SJSA1 (cell line): ENCODE data around the gene SH3RF3. TPM values are rescaled to one million over a fixed set of nuclear protein-coding genes. Genes with fewer than 3 reads are reported as not detected.

ENCODE experiments used
- DNase-seq, 2 experiments: peaks; one replicate each; pipeline ENCODE4 v3.0.0-alpha.2; 2015 to 2020; ENCODE audit warnings: low spot score in 2 of 2, low read depth in 1 of 2
- H3K27ac ChIP-seq: fragments of 250-450 bp; sonication (Bioruptor Pico); 2 replicates; pipeline ENCODE4 v1.5.1; 2020; ENCODE audit warnings: mild to moderate bottlenecking, moderate library complexity
- H3K27me3 ChIP-seq: fragments of 250-450 bp; sonication (Bioruptor Pico); replicated peaks from 2 replicates; pipeline ENCODE4 v1.5.1; 2020; ENCODE audit warnings: mild to moderate bottlenecking, moderate library complexity
- H3K36me3 ChIP-seq: fragments of 250-450 bp; sonication (Bioruptor Pico); 2 replicates; pipeline ENCODE4 v1.5.1; 2020; ENCODE audit warnings: mild to moderate bottlenecking
- H3K4me1 ChIP-seq: fragments of 250-450 bp; sonication (Bioruptor Pico); replicated peaks from 2 replicates; pipeline ENCODE4 v1.6.1; 2021; ENCODE audit warnings: mild to moderate bottlenecking
- H3K4me3 ChIP-seq: fragments of 250-450 bp; sonication (Bioruptor Pico); 2 replicates; pipeline ENCODE4 v1.5.1; 2020; ENCODE audit warnings: mild to moderate bottlenecking
- H3K9me3 ChIP-seq: fragments of 250-450 bp; sonication (Bioruptor Pico); replicated peaks from 2 replicates; pipeline ENCODE4 v1.5.1; 2020; ENCODE audit warnings: mild to moderate bottlenecking
- total RNA-seq: library from RNA; depleted of rRNA; stranded (reverse); fragments of >200 nt; shearing (Covaris generic); gene quantifications from 2 replicates; pipeline ENCODE4 v1.2.3, GENCODE V29; 2014

Gene SH3RF3
- total RNA-seq, 1 experiment from 2014 or later = 6.1 TPM

DNA sequence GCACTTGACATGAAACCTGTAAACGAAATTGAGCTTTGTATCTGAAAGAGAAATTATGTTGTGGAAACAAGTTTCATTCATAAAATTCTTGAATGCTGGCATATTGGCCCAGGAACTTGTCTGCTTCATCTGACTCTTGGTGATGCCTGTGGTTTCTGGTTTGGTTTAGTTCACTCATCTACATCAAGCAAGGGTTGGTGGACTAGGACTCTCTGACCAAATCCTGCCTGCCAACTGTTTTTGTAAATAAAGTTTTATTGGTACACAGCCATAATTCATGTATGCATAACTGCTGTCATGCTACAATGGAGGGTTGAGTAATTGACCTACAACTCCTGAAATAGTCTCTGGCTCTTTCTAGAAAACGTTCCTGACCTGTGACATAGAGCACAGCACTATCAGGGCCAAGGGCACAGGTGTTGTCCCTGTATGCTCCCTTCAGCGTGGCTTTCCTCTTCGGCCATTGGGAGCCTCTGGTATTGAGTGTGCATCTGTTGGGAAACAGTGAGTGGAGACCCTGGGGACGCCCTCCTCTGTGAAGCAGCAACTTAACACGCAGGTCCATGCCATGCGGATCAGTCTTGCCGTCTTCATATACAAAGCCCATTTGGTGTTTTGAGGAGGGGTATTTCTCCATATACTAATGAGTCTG is 226.3 kb downstream of the SH3RF3 start:
- Histone ChIP-seq H3K4me3 (no peak overlapping the region), H3K27me3 (no peaks in the 10 kb centered on the region), H3K36me3 (no peaks in the 10 kb centered on the region), H3K27ac (no peak overlapping the region), H3K9me3 (no peaks in the 10 kb centered on the region; the same call in 1 of the 2 replicates), H3K4me1 (peaks cover 20% of the 10 kb centered on the region)
- peak in 1 of 2 experiments; percentile 22 for DNase-seq

DNA sequence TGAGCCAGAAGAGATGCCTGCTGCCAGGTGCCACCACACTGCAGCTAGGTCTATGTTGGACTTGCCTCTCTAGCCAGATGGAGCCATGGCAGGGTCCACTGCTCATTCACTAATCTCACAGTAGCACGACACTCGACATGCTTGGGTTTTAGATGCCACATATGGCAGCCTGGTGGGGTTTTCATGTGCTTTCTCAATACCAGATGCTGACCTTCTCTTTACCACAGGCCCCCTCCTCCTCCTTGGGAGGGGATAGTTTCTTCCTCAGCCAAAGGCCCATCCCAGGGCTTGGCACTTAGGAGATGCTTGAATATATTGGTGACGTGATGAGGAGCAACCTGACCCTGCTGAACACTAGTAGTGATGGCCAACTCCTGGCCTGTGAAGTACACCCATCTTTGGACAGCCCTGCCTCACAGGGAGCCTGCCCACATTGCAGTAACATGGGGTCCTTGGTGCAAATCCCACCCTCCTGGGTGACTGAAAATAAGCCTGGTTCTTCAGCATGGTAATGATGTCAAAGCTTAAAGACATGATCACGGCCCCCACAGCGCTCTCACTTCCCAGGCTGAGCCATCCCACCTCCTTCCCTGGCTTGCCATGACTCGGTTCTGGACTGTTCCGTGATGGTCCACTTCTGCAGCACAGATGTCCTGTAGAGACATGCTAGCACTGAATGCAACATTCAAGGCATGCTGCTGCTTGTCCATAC is 227.5 kb downstream of the SH3RF3 start:
- H3K27me3 ChIP-seq = no peaks in the 10 kb centered on the region
- DNase-seq = peak in 1 of 2 experiments; percentile 30
- H3K4me3 ChIP-seq = no peak overlapping the region
- peaks cover 8% of the 10 kb centered on the region for H3K4me1 ChIP-seq
- no peak overlapping the region for H3K27ac ChIP-seq
- no peaks in the 10 kb centered on the region; the same call in 1 of the 2 replicates for H3K9me3 ChIP-seq
- no peaks in the 10 kb centered on the region for H3K36me3 ChIP-seq

- H3K4me3 ChIP-seq = no peak overlapping the region
- no peaks in the 10 kb centered on the region for H3K27me3 ChIP-seq
- no peaks in the 10 kb centered on the region for H3K9me3 ChIP-seq
- no peak for DNase-seq
- no peaks in the 10 kb centered on the region for H3K36me3 ChIP-seq
- no peak overlapping the region for H3K27ac ChIP-seq
- peaks cover 12% of the 10 kb centered on the region for H3K4me1 ChIP-seq
Observed at GRCh38 chr2:109364217-109364616, 235.2 kb downstream of the SH3RF3 start.

GRCh38 chr2:109365131-109365530 is 236.1 kb downstream of the SH3RF3 start:
- Histone ChIP-seq H3K27me3 (no peaks in the 10 kb centered on the region), H3K27ac (no peak overlapping the region), H3K4me3 (no peak overlapping the region), H3K36me3 (no peaks in the 10 kb centered on the region), H3K4me1 (peaks cover 12% of the 10 kb centered on the region), H3K9me3 (no peaks in the 10 kb centered on the region)
- peak in 1 of 2 experiments; percentile 18 for DNase-seq

DNA sequence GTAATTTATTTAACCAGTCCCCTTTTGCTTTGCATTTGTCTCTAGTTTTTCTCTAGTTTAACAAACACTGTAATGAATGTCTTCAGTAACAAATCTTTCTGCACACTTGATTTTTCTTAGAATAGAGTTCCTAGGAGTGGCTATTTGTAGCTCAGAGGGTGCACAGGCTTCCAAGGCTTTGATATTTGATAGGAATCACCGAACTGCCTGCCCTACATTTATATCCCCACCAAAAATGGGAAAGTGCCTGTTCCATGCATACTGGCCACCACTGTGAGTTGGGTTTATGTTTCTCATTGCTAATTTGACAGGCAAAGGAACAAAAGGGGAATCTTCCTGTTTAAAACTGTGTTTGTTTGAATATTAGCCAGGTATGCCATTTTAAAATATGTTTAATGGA is 238.7 kb downstream of the SH3RF3 start:
- peak in 1 of 2 experiments; percentile 9 for DNase-seq
- Histone ChIP-seq H3K9me3 (no peaks in the 10 kb centered on the region), H3K4me1 (peaks cover 15% of the 10 kb centered on the region), H3K36me3 (peaks cover 9% of the 10 kb centered on the region; the same call in 1 of the 2 replicates), H3K4me3 (no peak overlapping the region), H3K27me3 (no peaks in the 10 kb centered on the region), H3K27ac (no peak overlapping the region)

DNA sequence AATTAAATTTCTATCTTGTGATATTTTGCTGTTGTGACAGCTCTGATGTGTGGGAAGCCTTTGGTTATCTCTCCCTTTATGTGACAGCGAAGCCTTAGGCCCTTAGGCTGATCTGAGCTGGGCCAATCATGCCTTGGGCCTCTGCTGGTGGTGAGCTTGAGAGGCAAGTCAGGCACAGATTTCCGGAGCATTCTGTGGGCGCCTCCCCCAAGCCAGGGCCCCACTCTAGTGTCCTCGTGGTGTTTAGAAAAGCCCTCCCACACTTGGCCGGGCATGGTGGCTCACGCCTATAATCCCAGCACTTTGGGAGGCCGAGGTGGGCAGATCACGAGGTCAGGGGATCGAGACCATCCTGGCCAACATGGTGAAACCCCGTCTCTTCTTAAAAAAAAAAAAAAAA is 239.8 kb downstream of the SH3RF3 start:
- Histone ChIP-seq H3K27ac (no peak overlapping the region), H3K36me3 (peaks cover 10% of the 10 kb centered on the region; the same call in 1 of the 2 replicates), H3K27me3 (no peaks in the 10 kb centered on the region), H3K4me1 (peaks cover 15% of the 10 kb centered on the region), H3K4me3 (no peak overlapping the region), H3K9me3 (no peaks in the 10 kb centered on the region)
- DNase-seq = peak in 1 of 2 experiments; percentile 29

GRCh38 chr2:109369671-109370191 is 240.7 kb downstream of the SH3RF3 start:
- Histone ChIP-seq H3K27ac (no peak overlapping the region), H3K4me1 (peaks cover 15% of the 10 kb centered on the region), H3K9me3 (no peaks in the 10 kb centered on the region), H3K36me3 (peaks cover 10% of the 10 kb centered on the region; the same call in 1 of the 2 replicates), H3K27me3 (no peaks in the 10 kb centered on the region), H3K4me3 (no peak overlapping the region)
- peak in 1 of 2 experiments; percentile 34 for DNase-seq

DNA sequence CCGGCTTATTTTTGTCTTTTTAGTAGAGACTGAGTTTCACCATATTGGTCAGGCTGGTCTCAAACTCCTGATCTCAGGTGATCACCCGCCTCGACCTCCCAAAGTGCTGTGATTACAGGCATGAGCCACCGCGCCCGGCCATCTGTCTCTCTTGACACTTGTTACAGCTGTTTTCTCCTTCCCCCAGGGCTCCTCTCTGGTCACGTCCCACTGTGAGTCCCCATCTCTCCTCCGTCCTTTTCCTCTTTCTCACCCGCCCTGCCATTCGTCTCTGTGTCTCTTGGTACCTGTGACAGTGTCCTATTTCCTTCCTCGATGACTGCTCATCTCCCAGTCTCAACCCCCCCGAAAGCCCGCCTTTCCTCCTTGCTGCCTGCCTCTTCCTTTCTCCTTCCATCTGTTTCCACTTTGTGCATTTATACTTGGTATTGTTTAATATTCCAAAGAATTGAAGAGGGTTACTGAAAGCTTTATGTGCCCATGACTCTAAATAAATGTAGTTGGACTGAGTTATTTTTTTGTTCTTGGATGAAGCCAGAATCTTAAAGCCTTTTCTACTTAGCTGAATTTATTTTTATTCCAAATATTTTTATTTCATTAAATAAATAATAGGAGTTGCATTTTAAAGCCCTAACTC is 241.5 kb downstream of the SH3RF3 start:
- H3K36me3 ChIP-seq = peaks cover 12% of the 10 kb centered on the region; the same call in 1 of the 2 replicates

GRCh38 chr2:109371481-109372170 is 242.6 kb downstream of the SH3RF3 start:
- DNase-seq = peak in 1 of 2 experiments; percentile 32
- Histone ChIP-seq H3K4me1 (peaks cover 24% of the 10 kb centered on the region), H3K27me3 (no peaks in the 10 kb centered on the region), H3K9me3 (no peaks in the 10 kb centered on the region), H3K4me3 (no peak overlapping the region), H3K27ac (no peak overlapping the region), H3K36me3 (peaks cover 15% of the 10 kb centered on the region; the same call in 1 of the 2 replicates)

More for the DNA sequence above, 241.5 kb downstream of the SH3RF3 start:
- DNase-seq = peak in 1 of 2 experiments; percentile 33
- no peak overlapping the region for H3K4me3 ChIP-seq
- H3K9me3 ChIP-seq = no peaks in the 10 kb centered on the region
- peaks cover 15% of the 10 kb centered on the region for H3K4me1 ChIP-seq
- H3K27ac ChIP-seq = no peak overlapping the region
- no peaks in the 10 kb centered on the region for H3K27me3 ChIP-seq

GRCh38 chr2:109372171-109372568 is 243.2 kb downstream of the SH3RF3 start:
- H3K9me3 ChIP-seq = no peaks in the 10 kb centered on the region
- H3K27ac ChIP-seq = no peak overlapping the region
- H3K4me1 ChIP-seq = peaks cover 24% of the 10 kb centered on the region
- peak in 1 of 2 experiments; percentile 12 for DNase-seq
- no peaks in the 10 kb centered on the region for H3K27me3 ChIP-seq
- peaks cover 15% of the 10 kb centered on the region; the same call in 1 of the 2 replicates for H3K36me3 ChIP-seq
- H3K4me3 ChIP-seq = no peak overlapping the region

GRCh38 chr2:109372614-109373013 is 243.6 kb downstream of the SH3RF3 start:
- peaks cover 19% of the 10 kb centered on the region for H3K4me1 ChIP-seq
- no peak overlapping the region for H3K27ac ChIP-seq
- no peaks in the 10 kb centered on the region for H3K27me3 ChIP-seq
- no peak overlapping the region for H3K4me3 ChIP-seq
- H3K9me3 ChIP-seq = no peaks in the 10 kb centered on the region
- DNase-seq = peak in 1 of 2 experiments; percentile 19
- peaks cover 15% of the 10 kb centered on the region; the same call in 1 of the 2 replicates for H3K36me3 ChIP-seq

GRCh38 chr2:109373791-109374547 is 245.0 kb downstream of the SH3RF3 start:
- no peak overlapping the region for H3K27ac ChIP-seq

More at GRCh38 chr2:109373791-109374547, 245.0 kb downstream of the SH3RF3 start:
- Histone ChIP-seq H3K27me3 (no peaks in the 10 kb centered on the region), H3K9me3 (no peaks in the 10 kb centered on the region), H3K4me3 (no peak overlapping the region), H3K4me1 (peaks cover 12% of the 10 kb centered on the region), H3K36me3 (peaks cover 15% of the 10 kb centered on the region; the same call in 1 of the 2 replicates)
- peak in 1 of 2 experiments; percentile 34 for DNase-seq
